Smooth muscle cell (in vitro differentiated cells): ENCODE data around the gene GPR180. TPM values are rescaled to one million over a fixed set of nuclear protein-coding genes. Genes with fewer than 3 reads are reported as not detected.
A peak's percentile ranks its signal among the peaks of the same experiment; 100 is the strongest.

Source experiments
- DNase-seq: peaks from one replicate; lab custom pipeline; 2025; ENCODE audit not compliant: unreplicated experiment; lab: John Stamatoyannopoulos, UW
- H2AFZ ChIP-seq: fragments of 200-600 bp; sonication (generic); 2 replicates; pipeline ENCODE4 v1.6.0; 2016; ENCODE audit warnings: antibody characterized with exemption, low read depth, mild to moderate bottlenecking
- H3F3A ChIP-seq: fragments of 200-600 bp; sonication (generic); 2 replicates; pipeline ENCODE4 v1.6.0; 2017; ENCODE audit warnings: antibody characterized with exemption, low read depth
- H3K27ac ChIP-seq: fragments of 200-600 bp; sonication (generic); 2 replicates; pipeline ENCODE4 v1.5.1; 2016; ENCODE audit warnings: low read depth, mild to moderate bottlenecking
- H3K27me3 ChIP-seq: fragments of 200-600 bp; sonication (generic); 2 replicates; pipeline ENCODE4 v1.6.1; 2016; ENCODE audit warnings: low read depth, mild to moderate bottlenecking
- H3K36me3 ChIP-seq: fragments of 200-600 bp; sonication (generic); 2 replicates; pipeline ENCODE4 v1.5.1; 2016; ENCODE audit warnings: low read depth
- H3K4me1 ChIP-seq: fragments of 200-600 bp; sonication (generic); 2 replicates; pipeline ENCODE4 v1.5.1; 2016; ENCODE audit warnings: low read depth
- H3K4me2 ChIP-seq: fragments of 200-600 bp; sonication (generic); 2 replicates; pipeline ENCODE4 v1.6.0; 2016; ENCODE audit warnings: mild to moderate bottlenecking
- H3K4me3 ChIP-seq: fragments of 200-600 bp; sonication (generic); 2 replicates; pipeline ENCODE4 v1.5.1; 2016; ENCODE audit warnings: mild to moderate bottlenecking
- H3K79me2 ChIP-seq: fragments of 200-600 bp; sonication (generic); 2 replicates; pipeline ENCODE4 v1.6.0; 2016; ENCODE audit warnings: low read depth, mild to moderate bottlenecking
- H3K9ac ChIP-seq: fragments of 200-600 bp; sonication (generic); 2 replicates; pipeline ENCODE4 v1.6.0; 2016; ENCODE audit warnings: low read depth
- H3K9me3 ChIP-seq: fragments of 200-600 bp; sonication (generic); replicated peaks from 2 replicates; pipeline ENCODE4 v1.5.1; 2016; ENCODE audit warnings: low read depth
- H4K20me1 ChIP-seq: fragments of 200-600 bp; sonication (generic); 2 replicates; pipeline ENCODE4 v1.6.0; 2016; ENCODE audit warnings: low read depth
- CTCF ChIP-seq: fragments of 200-600 bp; sonication (generic); IDR thresholded peaks from 2 replicates; pipeline ENCODE4 v1.5.1; 2017; ENCODE audit warnings: borderline replicate concordance, mild to moderate bottlenecking, antibody characterized with exemption; ENCODE audit not compliant: insufficient read depth, poor library complexity, severe bottlenecking
- WGBS: methylation state at CpG from one replicate; pipeline ENCODE4 v1.1.7; 2016; ENCODE audit warnings: low lambda C conversion rate; 5-methylcytosine and 5-hydroxymethylcytosine counted together
- polyA plus RNA-seq: library from polyadenylated mRNA; unstranded; fragments of >200 nt; fragmentation: Nextera tagmentation; extraction: Ambion mirVana; gene quantifications from 2 replicates; pipeline ENCODE4 v1.2.1, GENCODE V29; 2016
- total RNA-seq: library from RNA; depleted of rRNA; stranded (reverse); fragments of >200 nt; gene quantifications from 2 replicates; pipeline ENCODE4 v1.2.3, GENCODE V29; 2014

Gene GPR180
- total and polyA plus RNA-seq, 2 experiments from 2014 or later = 10.8 to 25.0 TPM

DNA sequence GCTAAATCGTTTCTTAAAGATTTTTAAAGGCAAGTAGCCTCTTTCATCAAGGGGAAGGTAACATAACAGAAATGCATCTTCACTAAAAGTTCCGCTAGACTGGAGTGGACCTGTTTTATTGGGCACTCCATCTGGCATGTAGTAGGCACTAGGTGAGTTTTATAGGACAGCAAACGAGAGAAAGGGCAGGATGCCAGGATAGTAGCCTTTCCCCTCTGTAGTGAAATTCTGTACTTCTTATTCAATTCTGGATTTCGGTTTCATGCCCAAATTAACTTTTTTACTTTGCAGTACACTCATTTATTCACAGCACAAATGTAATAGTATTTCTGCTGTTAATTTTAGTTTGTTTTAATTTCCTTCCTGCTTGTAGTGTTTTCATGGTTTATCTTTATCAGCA is 45.2 kb downstream of the GPR180 start:
- DNase-seq = no peak
- Histone ChIP-seq H4K20me1 (no peaks in the 10 kb centered on the region), H3F3A (no peaks in the 10 kb centered on the region), H3K27ac (no peak overlapping the region), H3K27me3 (no peaks in the 10 kb centered on the region), H3K4me1 (peaks cover 3% of the 10 kb centered on the region), H2AFZ (no peak overlapping the region), H3K4me2 (no peak overlapping the region), H3K4me3 (no peak overlapping the region), H3K36me3 (no peaks in the 10 kb centered on the region), H3K9ac (no peak overlapping the region), H3K9me3 (no peaks in the 10 kb centered on the region), H3K79me2 (no peaks in the 10 kb centered on the region)
- WGBS = 81% methylated on average over 4 of the region's 4 CpGs
- no peak for TF ChIP-seq CTCF

DNA sequence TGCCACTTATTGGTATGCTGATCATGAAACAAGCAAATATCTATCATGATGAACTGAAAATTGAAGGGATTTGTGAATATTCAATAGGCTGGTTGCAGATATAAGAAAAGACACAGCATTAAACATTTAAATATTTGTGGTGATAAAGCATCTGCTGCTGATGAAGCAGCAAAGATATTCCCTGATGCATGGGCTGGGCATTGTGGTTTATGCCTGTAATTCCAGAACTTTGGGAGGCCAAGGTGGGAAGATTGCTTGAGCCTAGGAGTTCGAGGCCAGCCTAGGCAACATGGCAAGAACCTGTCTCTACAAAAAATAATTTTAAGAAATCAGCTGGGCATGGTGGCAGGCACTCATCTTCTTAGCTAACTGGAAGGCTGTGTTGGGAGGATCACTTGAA is 54.5 kb downstream of the GPR180 start:
- Histone ChIP-seq H3K9me3 (no peaks in the 10 kb centered on the region), H3K4me2 (no peak overlapping the region), H4K20me1 (no peaks in the 10 kb centered on the region), H3K4me1 (peaks cover 7% of the 10 kb centered on the region), H3K27ac (peak overlapping the region; percentile 30), H3K9ac (no peak overlapping the region), H3F3A (peaks cover 13% of the 10 kb centered on the region), H3K27me3 (no peaks in the 10 kb centered on the region), H3K36me3 (no peaks in the 10 kb centered on the region), H3K79me2 (no peaks in the 10 kb centered on the region), H2AFZ (no peak overlapping the region), H3K4me3 (no peak overlapping the region)
- no peak for TF ChIP-seq CTCF
- 95% methylated on average over 1 of the region's 1 CpG for WGBS
- DNase-seq = no peak

- H3K27ac ChIP-seq = peak overlapping the region; percentile 84
- no peak overlapping the region for H2AFZ ChIP-seq
- peaks cover 1% of the 10 kb centered on the region for H3K27me3 ChIP-seq
- no peaks in the 10 kb centered on the region for H3K36me3 ChIP-seq
- H3F3A ChIP-seq = peaks cover 13% of the 10 kb centered on the region
- H3K79me2 ChIP-seq = no peaks in the 10 kb centered on the region
- no peak for DNase-seq
- no peak overlapping the region for H3K4me3 ChIP-seq
- no peaks in the 10 kb centered on the region for H4K20me1 ChIP-seq
- H3K4me2 ChIP-seq = peak overlapping the region; percentile 23
- TF ChIP-seq CTCF = no peak
- H3K9ac ChIP-seq = peak overlapping the region; percentile 22
- 5% methylated on average over 1 of the region's 1 CpG for WGBS
- peaks cover 12% of the 10 kb centered on the region for H3K4me1 ChIP-seq
- no peaks in the 10 kb centered on the region for H3K9me3 ChIP-seq
Observed at GRCh38 chr13:94656766-94657165, 55.1 kb downstream of the GPR180 start.

DNA sequence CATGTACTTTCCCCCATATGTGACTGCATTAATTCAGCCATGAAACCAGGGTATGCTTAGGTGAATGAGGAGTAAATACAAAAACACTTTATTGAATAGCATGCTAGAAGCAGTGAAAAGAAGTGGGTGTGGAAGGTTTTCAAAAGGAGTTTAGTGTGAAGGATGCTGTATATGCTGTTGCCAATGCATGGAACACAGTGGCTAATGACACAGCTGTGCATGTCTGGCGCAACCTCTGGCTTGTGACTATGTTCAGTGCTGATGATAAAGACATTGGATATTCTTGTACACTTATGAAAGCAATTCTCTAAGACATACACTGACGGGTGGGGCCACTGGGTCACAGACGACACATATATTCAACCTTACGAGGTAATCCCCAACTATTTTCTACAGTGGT is 55.5 kb downstream of the GPR180 start:
- H3K36me3 ChIP-seq = no peaks in the 10 kb centered on the region
- peak overlapping the region; percentile 23 for H3K4me2 ChIP-seq
- H3F3A ChIP-seq = peaks cover 13% of the 10 kb centered on the region
- H3K4me3 ChIP-seq = no peak overlapping the region
- TF ChIP-seq CTCF = no peak
- H3K9ac ChIP-seq = peak overlapping the region; percentile 22
- no peaks in the 10 kb centered on the region for H4K20me1 ChIP-seq
- H3K79me2 ChIP-seq = no peaks in the 10 kb centered on the region
- no peak for DNase-seq
- no peaks in the 10 kb centered on the region for H3K9me3 ChIP-seq
- peaks cover 5% of the 10 kb centered on the region for H3K27me3 ChIP-seq
- peaks cover 16% of the 10 kb centered on the region for H3K4me1 ChIP-seq
- peak overlapping the region; percentile 84 for H3K27ac ChIP-seq
- H2AFZ ChIP-seq = no peak overlapping the region
- WGBS = 63% methylated on average over 4 of the region's 4 CpGs
